Esophagus muscularis mucosa (tissue), 3 donors: ENCODE data around the gene ADAMTS17.

ENCODE experiments used
- CTCF ChIP-seq, 3 experiments: fragments of 200-600 bp in 2 of 3; fragments of 450-650 bp in 1 of 3; sonication (generic) in 2 of 3; IDR thresholded peaks; one replicate each; pipeline ENCODE4 v1.5.1; 2017 to 2019; ENCODE audit warnings: antibody characterized with exemption in 3 of 3, mild to moderate bottlenecking in 2 of 3, moderate library complexity in 1 of 3
- POLR2A ChIP-seq: fragments of 450-650 bp; IDR thresholded peaks from one replicate; pipeline ENCODE4 v1.6.1; 2017; ENCODE audit warnings: antibody characterized with exemption, moderate library complexity, mild to moderate bottlenecking, low read depth
- POLR2AphosphoS5 ChIP-seq, 2 donors: sonication (generic); formaldehyde crosslinking; IDR thresholded peaks; one replicate each; pipeline ENCODE4 v1.6.1; 2017; ENCODE audit warnings: antibody characterized with exemption in 2 of 2

GRCh38 chr15:100152463-100152862 lies 189.3 kb downstream of the ADAMTS17 start:
- TF ChIP-seq CTCF (IDR thresholded peaks at IDR 0.05): no peak
- TF ChIP-seq POLR2AphosphoS5 (IDR thresholded peaks at IDR 0.05): no peak
- no peak for TF ChIP-seq POLR2A
